ENCODE measurements around the gene ADAMTS12. TPM values are rescaled to one million over a fixed set of nuclear protein-coding genes. Genes with fewer than 3 reads are reported as not detected.

Gene ADAMTS12
- total RNA-seq, 1 experiment from 2014 or later = 3.5 TPM

- DNase-seq (ENCODE audit: low read depth) = no peak
Observed at GRCh38 chr5:33650911-33651310, 240.9 kb downstream of the ADAMTS12 start.

GRCh38 chr5:33649549-33650482 lies 242.0 kb downstream of the ADAMTS12 start:
- DNase-seq (ENCODE audit: low read depth) = peak; percentile 59

DNA sequence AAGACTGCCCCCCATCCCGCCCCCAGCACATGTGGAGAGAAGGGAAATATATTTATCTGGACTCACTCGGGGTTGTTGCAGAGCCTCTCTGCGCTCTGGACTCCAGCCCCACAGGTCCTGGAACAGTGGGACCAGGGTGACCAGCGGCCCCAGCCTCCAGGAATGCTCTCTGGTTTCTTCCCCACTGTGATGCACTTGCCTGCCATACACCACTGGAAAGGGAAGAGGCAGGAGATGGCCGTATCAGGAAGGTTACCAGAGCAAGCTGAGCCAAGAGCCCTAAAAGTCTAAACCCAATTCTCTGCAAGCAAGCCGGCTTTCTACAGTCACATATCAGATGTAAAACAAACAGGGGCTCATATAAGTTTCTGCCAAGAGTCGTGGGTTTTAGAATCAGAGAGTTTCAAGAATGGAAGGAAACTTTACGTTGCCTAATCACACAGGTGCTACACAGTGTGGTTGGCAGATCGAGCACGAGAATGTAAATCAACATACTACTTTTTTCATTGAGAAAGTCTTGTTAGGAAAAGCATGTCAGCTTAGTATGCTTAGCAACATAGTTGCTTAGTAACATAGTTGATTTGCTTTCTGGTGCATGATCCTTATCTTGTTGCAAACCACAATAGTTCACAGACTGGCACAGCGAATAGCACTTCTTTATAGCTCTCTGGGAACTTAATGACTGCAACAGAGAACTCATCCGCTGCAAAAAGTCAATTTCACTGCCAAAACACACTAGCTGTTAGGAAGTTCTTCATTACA lies 249.9 kb downstream of the ADAMTS12 start:
- peak; percentile 54 for DNase-seq (ENCODE audit: low read depth)

- no peak for DNase-seq (ENCODE audit: low read depth)
Observed at GRCh38 chr5:33639474-33639873, 252.3 kb downstream of the ADAMTS12 start.

GRCh38 chr5:33637011-33637410 lies 254.8 kb downstream of the ADAMTS12 start:
- DNase-seq (ENCODE audit: low read depth) = no peak

DNA sequence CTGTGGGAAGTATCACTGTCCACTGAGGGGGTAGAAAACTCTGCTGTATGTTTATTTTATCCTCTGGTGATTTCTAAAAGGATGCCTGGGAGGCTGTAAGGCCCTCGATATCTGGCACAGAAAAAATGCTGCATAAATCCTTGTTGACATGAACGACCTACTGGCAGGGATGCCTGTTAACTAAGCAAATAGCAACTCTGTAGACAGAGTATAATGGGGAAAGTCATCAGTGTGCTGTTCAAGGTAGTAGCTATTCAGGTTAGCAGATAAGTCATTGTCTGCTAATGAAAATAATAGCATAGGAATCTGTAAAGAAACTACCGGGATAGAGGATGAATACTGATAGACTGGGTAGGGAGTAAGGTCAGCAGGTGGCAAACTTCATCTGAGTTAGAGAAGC lies 256.2 kb downstream of the ADAMTS12 start:
- DNase-seq (ENCODE audit: low read depth) = no peak

DNA sequence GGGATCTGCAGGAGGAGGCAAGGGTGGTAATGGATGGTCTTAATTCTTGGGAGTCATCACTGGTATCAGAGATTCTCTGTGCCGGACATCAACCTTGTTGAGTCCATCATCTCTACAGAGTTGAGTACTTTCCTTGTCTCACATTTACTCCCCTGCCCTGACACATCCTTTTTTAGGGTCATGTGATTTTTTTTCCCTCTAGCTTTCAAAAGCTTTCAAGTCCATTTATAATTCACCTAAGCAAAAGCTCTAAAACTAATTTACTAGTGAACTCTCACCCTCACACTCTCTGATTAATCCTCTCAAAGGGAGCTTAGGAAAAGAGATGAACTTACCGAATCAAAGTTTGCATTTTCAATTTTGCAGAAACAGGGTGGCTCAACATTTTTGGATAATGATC lies 258.1 kb downstream of the ADAMTS12 start:
- no peak for DNase-seq (ENCODE audit: low read depth)

DNA sequence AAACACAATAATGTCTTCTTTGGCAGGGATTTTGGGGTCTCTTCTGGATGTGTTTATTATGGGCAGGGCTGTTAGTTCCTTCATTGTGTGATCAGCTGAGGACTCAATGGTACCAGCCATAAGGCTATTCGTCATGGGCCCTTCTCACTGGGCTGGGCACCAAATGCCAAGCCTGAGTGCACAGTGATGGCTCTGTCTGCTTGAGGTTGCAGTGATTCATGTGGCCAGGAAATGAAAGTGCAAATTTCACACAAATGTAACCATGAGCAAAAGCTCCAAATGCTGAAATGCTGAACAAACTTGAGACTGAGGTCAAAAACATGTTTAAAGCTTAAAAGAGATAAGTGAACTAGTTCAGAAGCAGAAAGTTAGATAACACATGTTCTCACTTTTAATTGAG lies 260.0 kb downstream of the ADAMTS12 start:
- peak; percentile 70 for DNase-seq (ENCODE audit: low read depth)

DNA sequence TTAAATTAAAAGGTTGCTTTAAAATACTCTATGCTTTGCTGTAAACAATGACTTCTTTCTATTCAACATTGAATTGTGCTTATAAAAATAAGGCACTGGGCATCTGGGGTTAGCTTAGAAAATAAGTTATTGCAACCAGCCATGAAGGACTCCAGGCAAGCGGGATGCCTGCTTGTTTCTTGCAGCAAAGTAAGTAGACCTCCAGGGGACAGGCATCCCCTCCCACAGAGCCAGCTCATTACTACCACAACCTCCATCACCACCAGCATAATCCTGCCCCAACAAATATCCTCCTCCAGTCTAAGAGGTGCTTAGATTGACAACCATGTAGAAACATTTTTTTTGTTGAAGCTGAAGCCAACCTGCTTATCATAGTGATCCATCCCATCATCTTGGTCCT lies 260.7 kb downstream of the ADAMTS12 start:
- DNase-seq (ENCODE audit: low read depth) = peak; percentile 25

- DNase-seq (ENCODE audit: low read depth) = no peak
Observed at GRCh38 chr5:33629999-33630398, 261.8 kb downstream of the ADAMTS12 start.

GRCh38 chr5:33628796-33629195 lies 263.0 kb downstream of the ADAMTS12 start:
- no peak for DNase-seq (ENCODE audit: low read depth)

DNA sequence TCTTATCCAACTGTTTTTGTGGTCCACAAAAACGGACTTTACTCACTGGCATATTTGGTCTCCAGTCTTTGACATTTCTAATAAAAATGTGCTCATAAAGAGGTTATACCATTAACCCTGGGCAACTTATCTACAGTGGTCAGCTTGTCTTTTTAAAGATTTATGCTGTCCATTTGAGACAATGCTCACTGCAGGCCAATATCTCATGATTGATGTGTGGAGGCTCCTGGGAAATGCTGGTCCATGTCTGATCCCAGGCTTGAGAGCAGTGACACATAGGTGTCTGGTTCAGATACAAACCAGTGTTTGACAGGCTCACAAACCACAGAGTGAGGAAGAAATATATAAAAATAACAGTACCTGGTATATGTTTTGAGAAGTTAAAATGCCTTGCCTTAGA lies 270.3 kb downstream of the ADAMTS12 start:
- DNase-seq (ENCODE audit: low read depth) = no peak

- DNase-seq (ENCODE audit: low read depth) = no peak
Observed at GRCh38 chr5:33614039-33614438, 277.8 kb downstream of the ADAMTS12 start.

DNA sequence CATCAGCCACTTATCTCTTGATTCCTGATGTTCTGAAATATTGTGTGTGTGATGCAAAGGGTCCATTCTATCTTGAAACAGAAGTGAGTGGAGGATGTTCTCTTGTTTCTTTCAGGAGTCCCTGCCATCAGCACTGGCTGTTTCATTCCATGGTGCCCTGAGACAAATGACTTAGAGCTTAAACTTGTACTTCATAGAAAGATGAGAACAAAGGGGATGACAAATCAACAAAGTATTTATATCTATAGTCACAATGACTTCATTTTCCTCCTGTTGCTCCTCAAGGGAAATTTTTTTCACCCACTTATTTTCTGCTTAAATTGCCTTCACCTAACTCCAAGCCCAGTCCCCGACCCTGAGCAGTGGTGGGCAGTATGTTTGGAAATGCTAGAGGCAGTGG lies 279.4 kb downstream of the ADAMTS12 start:
- DNase-seq (ENCODE audit: low read depth) = peak; percentile 28

DNA sequence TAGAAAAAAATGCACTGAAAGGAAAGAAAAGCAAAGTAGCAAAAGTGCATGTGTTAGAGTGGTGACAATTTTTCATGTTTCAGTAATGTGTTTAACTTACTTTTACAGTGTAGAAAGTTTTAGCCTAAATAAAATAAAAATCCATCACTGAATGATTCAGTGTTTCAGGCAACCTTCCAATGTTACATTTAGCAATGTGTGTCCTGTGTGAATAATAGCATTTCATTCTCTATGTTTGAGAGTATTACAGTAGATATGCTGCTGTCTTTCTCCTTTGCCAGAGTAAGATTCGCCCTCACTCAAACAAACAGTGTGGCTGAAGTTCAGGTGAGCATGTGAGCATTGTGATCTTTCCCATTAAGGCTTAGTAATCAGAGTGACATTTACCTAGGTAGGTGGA lies 279.9 kb downstream of the ADAMTS12 start:
- DNase-seq (ENCODE audit: low read depth) = no peak

DNA sequence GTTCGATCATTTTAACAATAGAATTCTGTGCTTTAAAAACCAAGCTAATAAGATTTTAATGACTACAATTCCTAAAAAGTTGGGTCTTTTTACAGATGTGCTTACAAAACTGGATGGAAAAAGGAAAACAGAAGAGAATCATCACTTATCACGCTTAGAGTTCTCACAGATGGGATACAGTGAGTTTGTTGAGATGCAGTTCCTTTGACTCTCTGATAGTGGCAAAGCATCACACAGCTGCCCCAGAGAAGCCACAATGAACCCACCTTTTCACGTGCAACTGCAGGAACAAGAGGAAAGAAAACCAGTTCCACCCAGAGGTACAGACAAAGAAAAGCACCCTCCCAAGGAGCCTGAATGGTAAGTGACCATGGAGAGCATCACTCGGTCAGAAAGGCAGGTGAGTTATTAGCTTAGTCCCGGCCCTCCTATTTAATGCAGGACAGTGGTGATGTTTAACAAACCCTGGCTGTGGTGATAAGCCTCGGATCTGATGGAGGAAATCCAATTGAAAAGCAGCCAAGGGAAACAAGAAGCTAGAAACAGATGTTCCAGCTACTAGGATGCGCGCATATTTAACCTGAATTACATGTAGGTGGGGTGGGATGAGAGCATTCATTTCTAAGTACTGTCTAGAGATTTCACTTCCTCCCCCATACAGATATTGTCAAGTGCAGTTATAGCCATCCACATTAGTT lies 283.3 kb downstream of the ADAMTS12 start:
- no peak for DNase-seq (ENCODE audit: low read depth)

DNA sequence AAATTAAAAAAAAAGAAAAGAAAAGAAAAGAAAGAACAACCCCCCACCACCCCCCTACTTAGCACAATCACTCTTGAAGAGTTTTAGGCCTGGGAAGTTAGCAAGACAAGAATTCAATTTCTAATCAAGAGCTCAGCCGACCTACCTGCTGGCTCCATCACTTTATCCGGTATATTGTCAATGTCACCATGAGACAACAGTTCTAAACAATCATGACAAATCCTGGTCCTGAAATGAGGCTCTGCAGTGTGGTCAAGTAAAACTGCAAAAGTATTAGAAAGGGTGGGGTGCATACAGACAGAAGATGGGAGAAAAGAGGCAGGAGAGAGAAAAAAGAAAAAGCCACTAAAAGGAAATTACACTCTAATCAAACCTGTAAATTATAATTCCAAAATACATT lies 287.3 kb downstream of the ADAMTS12 start:
- DNase-seq (ENCODE audit: low read depth) = no peak

GRCh38 chr5:33601881-33602280 lies 289.9 kb downstream of the ADAMTS12 start:
- no peak for DNase-seq (ENCODE audit: low read depth)

DNA sequence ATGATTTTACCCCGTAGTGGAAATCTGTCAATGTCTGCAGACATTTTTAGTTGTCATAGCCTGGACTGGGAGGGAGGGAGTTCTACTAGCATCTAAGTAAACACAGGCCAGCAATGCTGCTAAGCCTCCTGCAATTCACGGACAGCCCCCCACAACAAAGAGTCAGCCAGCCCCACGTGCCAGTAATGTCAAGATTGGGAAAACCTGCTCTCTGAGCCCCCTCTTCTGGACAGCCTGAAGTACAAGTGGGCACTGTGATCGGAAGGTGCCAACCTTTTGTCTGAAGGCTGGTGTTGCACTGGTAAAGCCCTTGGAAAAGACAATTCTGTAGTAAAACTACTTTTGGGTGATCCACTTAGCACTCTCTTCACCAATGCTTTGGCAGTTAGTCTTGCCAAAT lies 296.5 kb downstream of the ADAMTS12 start:
- DNase-seq (ENCODE audit: low read depth) = no peak

DNA sequence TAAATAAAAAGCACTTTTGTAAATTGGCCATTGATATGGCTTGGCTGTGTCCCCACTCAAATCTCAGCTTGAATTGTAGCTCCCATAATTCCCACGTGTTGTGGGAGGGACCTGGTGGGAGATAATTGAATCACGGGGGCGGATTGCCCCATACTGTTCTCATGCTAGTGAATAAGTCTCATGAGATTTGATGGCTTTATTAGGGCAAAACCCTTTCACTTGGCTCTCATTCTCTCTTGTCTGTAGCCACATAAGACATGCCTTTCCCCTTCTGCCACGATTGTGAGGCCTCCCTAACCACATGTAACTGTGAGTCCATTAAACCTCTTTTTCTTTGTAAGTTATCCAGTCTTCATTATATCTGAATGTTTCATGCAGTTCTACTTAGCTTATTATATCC lies 297.8 kb downstream of the ADAMTS12 start:
- DNase-seq (ENCODE audit: low read depth) = no peak

- no peak for DNase-seq (ENCODE audit: low read depth)
Observed at GRCh38 chr5:33592245-33592644, 299.5 kb downstream of the ADAMTS12 start.

DNA sequence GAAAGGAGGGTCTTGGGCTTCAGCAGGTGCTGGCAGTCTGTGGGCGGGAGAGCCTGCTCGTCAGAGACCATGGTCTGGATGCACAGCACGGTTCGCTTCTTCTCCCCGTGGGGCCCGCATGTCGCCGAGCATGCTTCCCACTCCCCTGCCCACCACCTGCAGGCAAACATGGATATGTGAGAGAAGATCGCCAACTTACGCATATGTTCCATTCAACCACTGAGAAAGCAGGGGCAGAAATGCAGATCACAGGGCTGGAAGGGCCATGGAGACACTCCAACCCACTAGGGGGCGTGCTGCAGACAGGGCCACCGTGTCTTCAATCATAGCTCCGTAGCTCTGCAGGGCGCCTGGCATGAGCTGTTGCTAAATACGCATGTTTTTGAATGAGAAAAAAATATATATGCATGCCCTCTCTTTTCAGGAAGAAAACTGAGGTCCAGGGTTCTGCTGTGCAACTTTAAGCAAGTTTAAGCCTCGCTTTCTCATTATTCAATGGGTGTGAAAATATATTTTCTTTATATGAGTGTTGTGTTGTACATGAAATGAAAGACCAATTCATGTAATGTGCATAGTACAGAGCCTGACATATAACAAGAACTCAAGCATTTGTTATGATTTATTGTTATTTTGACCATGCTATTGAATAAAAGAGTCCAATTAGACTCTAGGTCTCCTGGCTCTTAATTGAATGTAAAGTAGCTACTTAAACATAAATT lies 303.0 kb downstream of the ADAMTS12 start:
- DNase-seq (ENCODE audit: low read depth) = peak; percentile 45
